Adrenal gland (tissue), 5 donors: ENCODE data around the gene DCUN1D2.

Experiments used
- CTCF ChIP-seq, 6 experiments: fragments of 450-650 bp in 4 of 6; fragments of 200-600 bp in 2 of 6; sonication (generic) in 1 of 6; IDR thresholded peaks; 1 replicate in 5 of 6; 2 replicates in 1 of 6; pipeline versions ENCODE4 v1.5.1 to v1.8.0; 2016 to 2021; ENCODE audit warnings: antibody characterized with exemption in 6 of 6, mild to moderate bottlenecking in 2 of 6, moderate library complexity in 1 of 6
- POLR2A ChIP-seq, 2 donors: fragments of 450-650 bp; IDR thresholded peaks; one replicate each; pipeline ENCODE4 v1.6.1; 2017; ENCODE audit warnings: antibody characterized with exemption in 2 of 2, mild to moderate bottlenecking in 2 of 2, moderate library complexity in 1 of 2
- donor health status: DM: no; HTN: no; CAD: no.

GRCh38 chr13:113520571-113520970 lies 30.1 kb upstream of the DCUN1D2 start:
- TF ChIP-seq CTCF (IDR thresholded peaks at IDR 0.05) = no peak
- no peak for TF ChIP-seq POLR2A (IDR thresholded peaks at IDR 0.05)
